HG02973 (cell line): ENCODE results near the gene CCS.
"Not testable (repeated sequence)": the region's sequence is repeated elsewhere in the genome, so short reads cannot be mapped to it uniquely, and the experiment has no call there.

Source experiments
- ATAC-seq: cut with Tn5 transposase; IDR thresholded peaks from one replicate; pipeline ENCODE4 v1.9.1; 2021; ENCODE audit warnings: moderate library complexity; ENCODE audit not compliant: unreplicated experiment

The CCS gene

DNA sequence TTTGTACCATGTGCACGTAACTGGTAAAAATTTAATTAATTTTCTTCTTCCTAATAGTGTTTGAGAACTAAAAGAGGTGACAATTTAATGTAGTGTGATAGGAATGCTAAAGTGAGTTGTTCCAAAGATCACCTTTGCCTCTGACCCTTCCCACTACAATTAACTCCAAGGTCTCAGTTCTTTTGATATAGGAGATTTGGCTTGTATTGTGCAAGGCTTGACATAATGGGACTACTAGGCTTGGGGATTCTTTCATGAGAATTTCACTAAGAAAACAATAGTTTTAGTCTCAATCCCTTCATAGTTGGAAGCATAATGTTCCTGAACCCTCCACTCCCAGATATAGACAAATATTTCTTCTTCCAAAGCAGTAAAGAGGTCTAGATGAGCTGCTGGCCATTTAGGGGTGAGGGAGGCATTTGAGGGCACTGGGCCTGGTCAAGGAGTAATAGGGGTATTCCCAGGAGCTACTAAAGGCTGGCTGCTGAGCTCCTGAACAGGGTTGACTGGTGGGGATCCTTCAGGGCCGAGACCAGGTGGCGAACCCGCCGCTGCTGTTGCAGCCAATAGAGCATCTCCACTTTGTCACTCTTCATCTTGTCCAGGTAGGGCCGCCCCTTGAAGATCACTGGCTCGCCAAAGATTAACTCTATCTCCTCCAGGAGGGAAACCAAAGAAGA, 2.8 kb upstream of the CCS start:
- ATAC-seq = no peak

DNA sequence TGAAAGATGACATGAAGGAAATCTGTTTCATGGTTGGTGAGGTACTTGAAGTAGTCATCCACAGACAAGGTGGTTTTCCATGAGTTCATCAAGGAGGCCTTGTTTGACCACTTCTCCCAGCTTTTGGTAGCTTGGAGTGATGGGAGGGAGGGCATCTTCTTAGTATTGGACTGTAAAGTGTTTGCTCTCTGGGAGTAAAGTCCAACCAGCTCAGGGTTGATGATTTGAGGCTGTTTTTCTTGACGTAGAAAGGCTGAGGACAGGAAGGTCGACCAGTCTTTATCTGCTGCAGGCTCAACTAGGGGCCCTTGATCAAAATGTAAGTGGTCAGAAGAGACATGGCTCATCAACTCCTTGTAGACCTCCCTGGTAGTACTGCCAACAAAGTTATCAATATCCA, 1.8 kb upstream of the CCS start:
- ATAC-seq = no peak

DNA sequence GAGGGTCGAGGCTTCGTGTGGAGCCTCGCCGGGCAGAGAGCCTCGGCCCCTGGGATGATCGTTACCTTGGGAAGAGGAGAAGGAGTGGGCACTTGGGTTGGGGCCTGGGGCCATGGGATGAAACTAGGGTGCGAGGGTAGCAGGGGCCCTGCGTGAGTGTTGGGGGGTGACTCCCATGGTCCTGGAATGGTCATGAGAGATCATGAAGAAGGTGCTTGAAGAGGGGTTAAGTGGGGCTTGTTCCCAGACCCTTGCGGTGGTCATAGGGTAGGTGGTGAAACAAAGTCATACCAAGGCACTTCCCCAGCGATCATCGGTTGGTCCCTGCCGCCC, 284 bp downstream of the CCS start:
- ATAC-seq = peak; percentile 23

DNA sequence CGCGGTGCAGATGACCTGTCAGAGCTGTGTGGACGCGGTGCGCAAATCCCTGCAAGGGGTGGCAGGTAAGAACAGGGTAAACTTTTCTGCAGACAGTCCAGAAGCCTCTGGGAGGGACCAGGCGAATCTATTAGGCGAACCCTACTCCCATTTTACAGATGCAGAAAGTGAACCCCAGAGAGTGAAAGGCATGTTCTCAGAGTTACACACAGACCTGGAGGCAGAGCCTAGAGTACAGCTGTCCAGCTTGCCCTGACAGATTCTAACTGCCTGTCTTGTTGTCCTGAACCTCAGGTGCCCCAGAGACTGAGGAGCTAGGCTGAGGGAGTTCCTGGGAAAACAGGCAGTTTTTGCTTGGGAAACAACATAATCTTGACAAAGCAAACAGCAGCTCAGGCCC, 665 bp downstream of the CCS start:
- ATAC-seq = no peak

DNA sequence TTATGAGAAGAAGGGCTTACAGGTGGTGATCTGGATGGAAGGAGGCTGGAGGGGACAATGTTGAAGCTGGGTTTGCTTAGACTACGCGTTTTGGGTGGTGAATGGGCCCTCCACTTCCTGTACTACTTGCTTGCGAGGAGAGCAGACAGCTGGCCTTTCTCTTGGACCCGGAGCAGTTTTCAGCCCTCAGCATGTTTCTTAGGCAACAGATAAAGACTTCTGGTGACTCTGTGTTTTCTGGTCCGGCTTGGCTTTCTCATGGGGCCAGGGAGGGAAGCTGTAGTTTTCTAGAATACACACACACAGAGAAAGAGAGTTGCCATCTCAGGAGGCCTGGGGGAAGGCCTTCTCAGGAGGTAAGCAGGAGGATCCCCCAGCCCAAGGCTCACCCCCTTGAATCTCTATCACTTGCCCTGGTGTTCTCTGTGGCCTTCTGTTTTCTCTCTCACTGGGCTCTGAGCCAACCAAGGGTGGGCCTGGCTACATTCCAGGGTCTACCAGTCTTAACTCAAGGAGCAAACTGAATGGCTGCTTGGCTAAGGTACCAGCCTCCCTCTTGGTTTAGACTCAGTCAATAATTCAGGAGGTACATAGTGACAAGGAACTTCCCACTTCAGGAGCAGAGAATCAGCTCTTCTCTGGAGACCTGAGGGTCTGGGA, 2.4 kb downstream of the CCS start:
- no peak for ATAC-seq

DNA sequence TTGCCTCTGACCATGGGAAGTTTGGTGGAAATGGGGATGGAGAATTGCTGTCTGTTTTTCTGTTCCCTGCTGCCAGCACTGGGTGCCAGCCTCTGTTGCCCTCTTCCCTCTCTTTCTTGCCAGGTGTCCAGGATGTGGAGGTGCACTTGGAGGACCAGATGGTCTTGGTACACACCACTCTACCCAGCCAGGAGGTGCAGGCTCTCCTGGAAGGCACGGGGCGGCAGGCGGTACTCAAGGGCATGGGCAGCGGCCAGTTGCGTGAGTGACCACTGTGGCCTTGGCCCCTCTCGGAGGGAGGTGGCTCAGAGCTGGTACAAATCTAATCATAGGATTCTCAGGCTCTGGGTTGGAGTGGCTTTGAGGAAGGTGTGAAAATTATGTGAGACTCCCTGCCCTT, 6.0 kb downstream of the CCS start:
- no peak for ATAC-seq

DNA sequence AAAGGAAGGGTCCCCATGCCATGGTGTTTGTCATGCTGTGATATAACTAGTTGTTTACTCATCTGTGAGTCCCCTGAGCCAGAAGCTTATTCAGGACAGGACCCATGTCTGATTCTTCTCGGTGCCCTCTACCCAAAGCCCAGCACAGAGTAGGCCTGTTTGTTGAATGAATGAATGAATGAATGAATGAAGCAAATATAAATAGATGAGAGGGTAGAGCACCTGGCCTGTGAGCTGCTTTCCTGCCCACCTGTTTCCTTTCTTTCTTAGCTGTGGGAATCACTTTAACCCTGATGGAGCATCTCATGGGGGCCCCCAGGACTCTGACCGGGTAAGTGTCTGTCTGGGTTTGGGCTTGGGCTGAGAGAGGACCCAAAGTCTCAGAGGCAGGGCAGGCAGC, 7.2 kb downstream of the CCS start:
- no peak for ATAC-seq

DNA sequence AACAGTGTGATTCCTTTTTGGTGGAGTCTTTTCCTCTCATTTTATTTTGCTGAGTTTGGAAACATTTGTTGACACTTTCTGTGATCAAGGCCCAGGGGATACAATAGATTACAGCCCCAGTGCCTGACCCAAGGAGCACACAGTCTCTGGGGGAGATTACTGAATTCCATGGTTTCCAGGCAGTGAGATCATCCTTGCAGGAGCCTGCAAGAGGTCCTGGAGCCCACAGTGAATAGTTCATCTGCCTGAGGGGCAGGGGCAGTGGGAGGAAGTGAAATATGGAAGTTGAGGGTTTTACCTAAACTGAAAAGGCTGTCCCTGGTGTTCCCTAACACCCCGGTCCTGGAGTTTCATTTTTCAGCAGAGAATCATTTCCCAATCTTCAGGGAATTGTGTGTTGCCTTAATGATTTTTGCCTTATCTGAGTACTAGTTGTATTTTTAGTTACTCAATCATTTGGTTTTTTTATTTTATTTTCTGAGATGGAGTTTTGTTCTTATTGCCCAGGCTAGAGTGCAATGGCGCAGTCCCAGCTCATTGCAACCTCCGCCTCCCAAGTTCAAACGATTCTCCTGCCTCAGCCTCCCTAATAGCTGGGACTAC, 7.7 kb downstream of the CCS start:
- ATAC-seq = no peak

DNA sequence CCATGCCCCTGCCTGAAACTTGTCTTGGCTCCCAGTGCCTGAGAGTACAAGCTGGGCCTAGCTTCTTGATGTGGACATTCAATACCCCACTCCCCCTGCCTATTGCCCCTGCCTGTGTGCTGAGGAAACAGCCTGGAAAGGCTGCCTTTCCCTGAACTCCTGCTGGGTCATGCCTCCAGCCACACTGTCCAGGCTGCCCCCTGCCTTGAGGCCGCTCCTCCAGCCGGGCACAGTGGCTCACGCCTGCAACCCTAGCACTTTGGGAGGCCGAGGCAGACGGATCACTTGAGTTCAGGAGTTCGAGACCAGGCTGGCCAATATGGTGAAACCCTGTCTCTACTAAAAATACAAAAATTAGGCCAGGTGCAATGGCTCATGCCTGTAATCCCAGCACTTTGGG, 10.1 kb downstream of the CCS start:
- ATAC-seq = no peak

DNA sequence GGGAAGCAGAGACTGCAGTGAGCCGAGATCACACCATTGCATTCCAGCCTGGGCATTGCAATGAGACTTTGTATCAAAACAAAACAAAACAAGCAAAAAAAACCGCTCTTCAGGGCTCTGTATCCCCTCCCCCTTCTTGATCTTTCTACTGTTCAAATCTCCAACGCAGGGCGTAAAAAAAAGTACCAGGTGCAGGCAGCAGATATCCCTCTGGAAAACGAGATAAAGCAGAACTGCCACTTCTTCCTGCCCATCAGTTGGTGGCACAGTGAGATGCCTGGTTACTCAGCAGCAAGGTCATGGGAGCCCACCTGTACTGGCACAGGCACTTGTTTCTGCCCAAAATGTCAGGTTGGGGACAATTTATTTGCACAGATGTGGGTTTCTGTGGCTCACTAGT, 11.2 kb downstream of the CCS start:
- no peak for ATAC-seq

DNA sequence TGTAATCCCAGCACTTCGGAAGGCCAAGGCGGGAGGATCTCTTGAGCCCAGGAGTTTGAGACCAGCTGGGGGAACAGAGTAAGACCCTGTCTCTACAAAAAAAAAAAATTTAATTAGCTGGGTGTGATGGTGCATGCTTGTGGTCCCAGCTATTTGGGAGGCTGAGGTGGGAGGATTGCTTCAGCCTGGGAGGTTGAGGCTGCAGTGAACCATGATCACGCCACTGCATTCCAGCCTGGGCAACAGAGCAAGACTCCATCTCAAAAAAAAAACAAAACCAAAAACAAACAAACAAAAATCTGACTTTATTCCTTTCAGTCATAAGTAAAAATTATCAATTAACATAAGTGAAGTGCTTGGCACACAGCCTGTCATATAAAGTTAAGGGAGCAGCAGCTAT, 13.6 kb downstream of the CCS start:
- ATAC-seq = not testable (repeated sequence)

DNA sequence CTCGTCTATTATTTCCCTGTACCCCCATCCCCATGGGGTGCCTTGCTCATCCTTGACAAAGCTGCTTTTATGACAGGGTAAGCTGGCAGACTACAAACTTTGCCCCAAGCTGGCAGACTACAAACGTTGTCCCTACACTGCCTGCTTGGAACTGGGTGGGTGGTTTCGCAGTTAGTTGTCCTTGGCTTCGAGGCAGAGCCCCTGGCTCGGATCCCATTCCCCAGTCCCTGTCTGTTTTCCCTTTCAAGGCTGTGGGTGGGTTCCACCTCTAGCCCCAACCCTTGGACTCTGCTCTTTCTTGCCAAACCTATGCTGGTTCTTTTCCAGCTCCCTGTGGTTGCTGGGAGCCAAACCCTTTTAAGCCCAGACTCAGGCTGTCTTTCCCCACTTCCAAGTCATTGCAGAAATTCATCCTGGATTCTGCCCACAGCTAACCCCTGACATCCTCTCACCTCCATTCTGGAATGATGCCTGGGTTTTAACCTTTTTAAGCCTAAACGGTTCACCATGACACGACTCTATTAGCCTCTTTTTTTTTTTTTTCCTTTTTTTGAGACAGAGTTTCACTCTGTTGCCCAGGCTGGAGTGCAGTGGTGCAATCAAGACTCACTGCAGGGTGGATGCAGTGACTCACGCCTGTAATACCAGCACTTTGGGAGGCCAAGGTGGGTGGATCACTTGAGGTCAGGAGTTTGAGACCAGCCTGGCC, 14.3 kb downstream of the CCS start:
- ATAC-seq = no peak

DNA sequence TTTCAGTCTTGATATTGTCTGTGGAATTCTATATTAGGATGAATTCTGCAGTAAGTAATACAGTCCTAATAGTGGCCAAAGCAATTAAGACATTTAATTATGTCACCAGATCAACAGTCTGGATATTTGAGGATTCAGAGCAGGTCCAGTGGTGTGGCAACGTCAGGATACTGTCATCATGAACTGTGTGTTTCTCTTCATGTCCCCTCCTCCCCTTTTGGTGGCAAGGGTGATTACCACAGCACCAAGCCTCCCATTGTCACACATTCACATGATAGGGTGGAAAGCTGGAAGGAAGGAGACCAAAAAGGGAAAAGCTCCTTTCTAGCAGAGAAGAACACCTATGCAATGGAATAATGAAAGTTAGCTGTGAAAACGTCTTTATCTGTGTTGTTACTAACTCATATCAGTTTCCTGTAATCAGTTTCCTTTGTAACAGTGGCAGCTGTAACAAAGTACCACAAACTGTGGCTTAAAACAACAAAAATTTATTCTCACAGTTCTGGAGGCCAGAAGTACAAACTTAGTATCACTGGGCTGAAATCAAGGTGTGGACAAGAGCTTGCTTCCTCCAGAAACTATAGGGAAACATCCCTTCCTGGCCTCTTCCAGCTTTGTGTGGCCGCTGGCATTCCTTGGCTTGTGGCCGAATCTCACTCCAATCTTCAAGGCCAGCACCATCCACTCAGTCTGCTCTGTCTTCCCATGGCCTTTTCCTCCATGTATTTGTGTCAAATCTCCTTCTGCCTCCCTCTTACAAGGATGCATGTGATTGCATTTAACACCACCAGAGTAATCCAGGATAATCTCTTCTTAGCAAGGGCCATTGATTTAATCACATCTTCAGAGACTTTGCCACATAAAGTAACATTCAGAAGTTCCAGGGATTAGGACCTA, 17.0 kb downstream of the CCS start:
- no peak for ATAC-seq

DNA sequence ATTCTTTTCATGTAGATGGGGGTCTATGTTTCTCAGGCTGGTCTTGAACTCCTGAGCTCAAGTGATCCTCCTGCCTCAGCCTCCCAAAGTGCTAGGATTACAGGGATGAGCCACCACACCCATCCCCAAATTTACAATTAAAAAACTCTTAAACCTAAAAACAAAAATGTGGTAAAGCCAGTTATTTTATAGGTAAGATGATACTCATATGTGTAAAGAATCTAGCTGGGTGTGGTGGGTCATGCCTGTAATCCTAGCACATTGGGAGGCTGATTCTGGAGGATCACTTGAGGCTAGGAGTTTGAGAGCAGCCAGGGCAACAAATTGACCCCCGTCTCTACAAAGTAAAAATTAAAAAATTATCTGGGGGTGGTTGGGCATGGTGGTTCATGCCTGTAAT, 19.5 kb downstream of the CCS start:
- no peak for ATAC-seq

DNA sequence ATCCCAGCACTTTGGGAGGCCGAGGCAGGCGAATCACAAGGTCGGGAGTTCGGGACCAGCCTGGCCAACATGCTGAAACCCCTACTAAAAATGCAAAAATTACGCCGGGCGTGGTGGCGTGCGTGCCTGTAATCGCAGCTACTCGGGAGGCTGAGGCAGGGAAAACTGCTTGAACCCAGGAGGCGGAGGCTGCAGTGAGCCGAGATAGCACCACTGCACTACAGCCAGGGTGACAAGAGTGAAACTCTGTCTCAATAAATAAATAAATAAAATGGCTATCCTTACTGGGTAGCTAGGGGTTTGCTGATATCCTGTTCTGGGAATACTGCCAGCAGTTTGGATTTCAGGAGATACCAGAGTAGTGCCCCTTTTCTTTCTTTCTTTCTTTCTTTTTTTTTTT, 21.1 kb downstream of the CCS start:
- no peak for ATAC-seq

DNA sequence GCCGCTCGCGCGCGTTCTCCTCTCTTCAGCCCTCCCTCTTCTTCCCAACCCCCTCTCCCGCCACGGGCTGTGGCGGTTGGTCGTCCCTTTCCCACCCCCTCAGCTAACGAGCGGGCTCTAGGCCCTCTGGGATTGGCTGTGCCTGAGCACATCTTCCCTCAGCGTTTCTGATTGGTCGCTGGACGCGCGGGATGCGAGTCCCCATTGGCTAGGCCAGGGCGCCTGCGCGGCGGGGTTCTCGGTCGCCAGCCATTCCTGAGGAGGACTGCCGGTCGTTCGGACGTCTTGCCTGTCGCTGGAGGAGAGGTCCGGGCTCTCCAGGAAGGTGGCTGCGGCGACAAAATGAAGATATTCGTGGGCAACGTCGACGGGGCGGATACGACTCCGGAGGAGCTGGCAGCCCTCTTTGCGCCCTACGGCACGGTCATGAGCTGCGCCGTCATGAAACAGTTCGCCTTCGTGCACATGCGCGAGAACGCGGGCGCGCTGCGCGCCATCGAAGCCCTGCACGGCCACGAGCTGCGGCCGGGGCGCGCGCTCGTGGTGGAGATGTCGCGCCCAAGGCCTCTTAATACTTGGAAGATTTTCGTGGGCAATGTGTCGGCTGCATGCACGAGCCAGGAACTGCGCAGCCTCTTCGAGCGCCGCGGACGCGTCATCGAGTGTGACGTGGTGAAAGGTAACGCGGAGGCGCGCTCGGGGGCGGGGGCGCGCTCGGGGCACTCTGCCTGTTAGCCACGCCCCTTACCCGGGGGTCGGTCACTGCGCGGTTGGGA, 23.6 kb downstream of the CCS start, which contains the start of gene RBM14:
Gene RBM14 (plus strand): TSS at position 252 of the 776 bp plus-strand sequence. CDS start 91 bp downstream, at position 343.
- ATAC-seq = peak; percentile 85

DNA sequence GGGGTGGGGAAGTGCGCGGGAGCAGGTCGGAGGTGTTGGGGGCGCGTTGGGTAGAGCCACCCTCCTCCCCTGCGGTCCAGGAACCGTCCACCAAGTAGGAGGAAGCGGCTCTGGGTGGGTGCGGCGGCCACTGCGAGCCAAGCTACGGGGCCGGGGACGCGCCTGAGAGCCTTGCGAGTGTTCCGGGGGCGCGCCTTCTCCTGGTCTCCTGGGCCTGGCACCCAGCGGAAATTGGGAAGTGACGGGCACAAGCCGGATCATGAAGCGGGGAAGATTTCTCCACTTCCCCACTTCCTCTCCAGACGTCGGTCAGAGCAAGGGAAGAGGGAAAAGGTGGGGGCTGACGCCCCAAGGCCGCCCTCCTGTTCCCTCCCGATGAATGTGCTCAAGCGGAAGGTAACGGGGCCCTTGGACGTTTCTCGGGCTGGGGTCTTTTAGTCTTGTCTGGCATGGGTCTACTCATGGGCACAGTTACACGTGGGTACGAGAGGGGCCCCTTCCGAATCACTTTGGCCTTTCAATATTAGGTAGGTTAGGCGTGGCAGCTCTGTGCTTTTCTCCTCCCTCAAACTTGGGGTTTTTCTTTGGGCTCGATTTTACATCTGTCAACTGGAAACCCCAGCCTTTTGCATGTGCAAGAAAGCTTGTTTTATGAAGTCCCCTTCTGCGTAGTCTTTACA, 24.3 kb downstream of the CCS start:
- no peak for ATAC-seq

DNA sequence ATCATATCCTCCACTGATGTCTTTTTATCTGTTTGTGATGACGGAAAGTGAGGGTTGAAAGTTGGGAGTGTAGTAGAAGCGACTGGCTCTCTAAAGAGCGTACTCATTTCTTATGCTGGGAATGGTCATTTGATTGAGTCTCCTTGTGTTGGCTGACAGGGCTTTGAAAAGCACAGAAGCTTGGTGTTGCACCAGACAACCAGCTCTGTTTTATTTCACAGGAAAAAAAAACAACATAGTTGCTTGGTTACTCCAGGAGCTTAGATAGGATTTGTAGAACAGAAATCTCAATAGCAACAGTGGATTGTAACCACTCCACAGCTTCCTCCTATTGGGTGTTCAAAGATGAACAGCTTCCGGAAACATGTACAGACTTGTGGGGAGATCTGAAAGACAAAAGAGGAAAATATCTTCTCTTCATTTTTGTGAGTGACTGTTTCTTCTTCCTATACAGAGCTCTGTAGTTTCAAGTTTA, 26.1 kb downstream of the CCS start:
- no peak for ATAC-seq

DNA sequence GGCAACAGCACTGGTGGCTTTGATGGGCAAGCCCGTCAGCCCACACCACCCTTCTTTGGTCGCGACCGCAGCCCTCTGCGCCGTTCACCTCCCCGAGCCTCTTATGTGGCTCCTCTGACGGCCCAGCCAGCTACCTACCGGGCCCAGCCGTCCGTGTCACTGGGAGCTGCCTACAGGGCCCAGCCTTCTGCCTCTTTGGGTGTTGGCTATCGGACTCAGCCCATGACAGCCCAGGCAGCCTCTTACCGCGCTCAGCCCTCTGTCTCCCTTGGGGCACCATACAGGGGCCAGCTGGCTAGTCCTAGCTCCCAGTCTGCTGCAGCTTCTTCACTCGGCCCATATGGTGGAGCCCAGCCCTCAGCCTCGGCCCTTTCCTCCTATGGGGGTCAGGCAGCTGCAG, 31.5 kb downstream of the CCS start:
- ATAC-seq = no peak
